ENCODE data around the gene MLLT11.

- TF ChIP-seq CTCF (IDR thresholded peaks at IDR 0.05): no peak
- TF ChIP-seq POLR2A (IDR thresholded peaks at IDR 0.05): no peak
Measured at GRCh38 chr1:151058692-151059091, 1.5 kb upstream of the MLLT11 start.

All from heart left ventricle (tissue), 13 donors.